ENCODE results near the gene WNT3. TPM values are rescaled to one million over a fixed set of nuclear protein-coding genes. Genes with fewer than 3 reads are reported as not detected.
"Not testable (repeated sequence)": the region's sequence is repeated elsewhere in the genome, so short reads cannot be mapped to it uniquely, and the experiment has no call there.

The WNT3 gene
- total RNA-seq, 2 donors from 2014 or later: 0.20 to 0.29 TPM

GRCh38 chr17:46796084-46796483 lies 22.4 kb downstream of the WNT3 start:
- Mint-ChIP-seq H3K27ac (no peak overlapping the region), H3K9me3 (no peaks in the 10 kb centered on the region), H3K4me3 (no peak overlapping the region)

GRCh38 chr17:46795379-46795952 lies 23.0 kb downstream of the WNT3 start:
- H3K9me3 Mint-ChIP-seq: no peaks in the 10 kb centered on the region
- ATAC-seq (peak in 1 of 2 donors; percentile 51), DNase-seq (ENCODE audit: low spot score) (no peak)
- no peaks in the 10 kb centered on the region for H3K4me1 Mint-ChIP-seq (ENCODE audit: low read depth in 2 of 2)
- peaks cover 14 to 26% of the 10 kb centered on the region in 2 donors for H3K27me3 Mint-ChIP-seq
- no peak overlapping the region for H3K4me3 Mint-ChIP-seq
- no peak overlapping the region for H3K27ac Mint-ChIP-seq
- H3K36me3 Mint-ChIP-seq: no peaks in the 10 kb centered on the region

More at GRCh38 chr17:46796084-46796483, 22.4 kb downstream of the WNT3 start:
- H3K36me3 Mint-ChIP-seq: no peaks in the 10 kb centered on the region
- no peak for DNase-seq (ENCODE audit: low spot score)
- no peaks in the 10 kb centered on the region for H3K4me1 Mint-ChIP-seq (ENCODE audit: low read depth in 2 of 2)
- H3K27me3 Mint-ChIP-seq: peaks cover 14 to 20% of the 10 kb centered on the region in 2 donors
- ATAC-seq: no peak

DNA sequence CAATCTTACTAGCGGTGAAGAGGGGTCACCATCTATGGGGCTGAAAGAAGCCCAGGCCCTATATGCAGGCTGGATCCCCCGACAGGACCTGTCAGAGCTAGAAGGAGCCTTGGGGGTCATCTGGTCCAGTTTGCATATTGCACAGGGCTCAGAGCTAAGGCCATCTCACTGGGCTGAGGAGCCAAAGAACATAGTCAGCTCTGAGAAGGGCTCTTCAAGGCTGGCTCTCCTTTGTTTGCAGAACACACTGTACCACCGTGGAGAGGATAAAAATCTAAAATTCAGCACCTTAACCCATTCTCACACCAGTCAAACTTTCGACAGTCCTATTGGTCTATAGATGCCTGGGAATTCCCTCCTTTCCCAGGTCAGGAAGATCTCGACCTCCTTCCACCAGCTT lies 24.2 kb downstream of the WNT3 start:
- Mint-ChIP-seq H3K36me3 (no peaks in the 10 kb centered on the region), H3K9me3 (no peaks in the 10 kb centered on the region), H3K4me1 (ENCODE audit: low read depth in 2 of 2) (no peaks in the 10 kb centered on the region), H3K27me3 (peaks cover 14 to 27% of the 10 kb centered on the region in 2 donors), H3K4me3 (no peak overlapping the region), H3K27ac (no peak overlapping the region)
- ATAC-seq: no peak
- DNase-seq (ENCODE audit: low spot score): no peak

- DNase-seq (ENCODE audit: low spot score): no peak
- Mint-ChIP-seq H3K36me3 (no peaks in the 10 kb centered on the region), H3K4me1 (ENCODE audit: low read depth in 2 of 2) (no peaks in the 10 kb centered on the region), H3K27me3 (peaks cover 14 to 27% of the 10 kb centered on the region in 2 donors), H3K4me3 (no peak overlapping the region), H3K9me3 (no peaks in the 10 kb centered on the region), H3K27ac (no peak overlapping the region)
- no peak for ATAC-seq
Measured at GRCh38 chr17:46793541-46793940, 25.0 kb downstream of the WNT3 start.

GRCh38 chr17:46793023-46793422 lies 25.5 kb downstream of the WNT3 start:
- not testable (repeated sequence) for H3K27ac Mint-ChIP-seq; DNase-seq (ENCODE audit: low spot score); H3K4me3 Mint-ChIP-seq; H3K9me3 Mint-ChIP-seq; H3K36me3 Mint-ChIP-seq; ATAC-seq; H3K4me1 Mint-ChIP-seq (ENCODE audit: low read depth in 2 of 2)
- H3K27me3 Mint-ChIP-seq: peaks cover 14 to 27% of the 10 kb centered on the region in 2 donors

DNA sequence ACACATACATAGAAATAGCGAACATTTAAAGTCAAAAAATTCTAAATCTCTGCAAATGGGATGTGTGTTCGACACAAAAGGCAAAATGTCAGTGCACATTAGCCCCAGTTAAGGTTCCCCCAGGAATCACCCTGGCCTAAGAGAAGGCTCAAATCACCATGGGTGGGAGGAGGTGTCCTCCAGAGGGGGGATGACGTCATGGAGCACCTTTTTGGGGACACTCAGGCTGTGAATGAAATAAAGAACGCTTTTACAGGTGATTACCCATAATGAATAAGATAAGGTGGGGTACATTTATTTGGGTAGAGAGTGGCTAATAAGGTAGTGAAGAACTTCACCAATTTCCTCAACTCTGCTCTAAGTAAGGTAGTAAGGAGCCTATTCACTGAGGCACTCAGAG lies 26.4 kb downstream of the WNT3 start:
- DNase-seq (ENCODE audit: low spot score) (no peak), ATAC-seq (no peak)
- no peak overlapping the region for H3K4me3 Mint-ChIP-seq
- H3K9me3 Mint-ChIP-seq: no peaks in the 10 kb centered on the region
- no peaks in the 10 kb centered on the region for H3K36me3 Mint-ChIP-seq
- no peak overlapping the region for H3K27ac Mint-ChIP-seq
- H3K27me3 Mint-ChIP-seq: peaks cover 13 to 27% of the 10 kb centered on the region in 2 donors
- H3K4me1 Mint-ChIP-seq (ENCODE audit: low read depth in 2 of 2): no peaks in the 10 kb centered on the region

GRCh38 chr17:46791531-46791930 lies 27.0 kb downstream of the WNT3 start:
- Mint-ChIP-seq H3K27ac (no peak overlapping the region), H3K9me3 (no peaks in the 10 kb centered on the region), H3K36me3 (no peaks in the 10 kb centered on the region), H3K4me1 (ENCODE audit: low read depth in 2 of 2) (no peaks in the 10 kb centered on the region), H3K4me3 (no peak overlapping the region), H3K27me3 (peaks cover 11 to 27% of the 10 kb centered on the region in 2 donors)
- no peak for ATAC-seq
- DNase-seq (ENCODE audit: low spot score): no peak

GRCh38 chr17:46790216-46790615 lies 28.3 kb downstream of the WNT3 start:
- H3K27ac Mint-ChIP-seq: no peak overlapping the region
- H3K9me3 Mint-ChIP-seq: no peaks in the 10 kb centered on the region
- H3K4me3 Mint-ChIP-seq: no peak overlapping the region
- no peaks in the 10 kb centered on the region for H3K36me3 Mint-ChIP-seq
- peaks cover 8 to 16% of the 10 kb centered on the region in 2 donors for H3K27me3 Mint-ChIP-seq
- DNase-seq (ENCODE audit: low spot score): no peak
- H3K4me1 Mint-ChIP-seq (ENCODE audit: low read depth in 2 of 2): no peaks in the 10 kb centered on the region
- ATAC-seq: no peak

- no peak overlapping the region for H3K27ac Mint-ChIP-seq
- peaks cover 8 to 16% of the 10 kb centered on the region in 2 donors for H3K27me3 Mint-ChIP-seq
- no peak overlapping the region for H3K4me3 Mint-ChIP-seq
- ATAC-seq (no peak), DNase-seq (ENCODE audit: low spot score) (no peak)
- no peaks in the 10 kb centered on the region for H3K4me1 Mint-ChIP-seq (ENCODE audit: low read depth in 2 of 2)
- H3K36me3 Mint-ChIP-seq: no peaks in the 10 kb centered on the region
- no peaks in the 10 kb centered on the region for H3K9me3 Mint-ChIP-seq
Measured at GRCh38 chr17:46789610-46790009, 28.9 kb downstream of the WNT3 start.

- H3K27me3 Mint-ChIP-seq: peaks cover 6 to 13% of the 10 kb centered on the region in 2 donors
- no peaks in the 10 kb centered on the region for H3K36me3 Mint-ChIP-seq
- no peaks in the 10 kb centered on the region for H3K4me1 Mint-ChIP-seq (ENCODE audit: low read depth in 2 of 2)
- H3K27ac Mint-ChIP-seq: no peak overlapping the region
- H3K4me3 Mint-ChIP-seq: no peak overlapping the region
- H3K9me3 Mint-ChIP-seq: no peaks in the 10 kb centered on the region
- ATAC-seq (peak in 1 of 2 donors; percentile 31), DNase-seq (ENCODE audit: low spot score) (no peak)
Measured at GRCh38 chr17:46788796-46789195, 29.7 kb downstream of the WNT3 start.

DNA sequence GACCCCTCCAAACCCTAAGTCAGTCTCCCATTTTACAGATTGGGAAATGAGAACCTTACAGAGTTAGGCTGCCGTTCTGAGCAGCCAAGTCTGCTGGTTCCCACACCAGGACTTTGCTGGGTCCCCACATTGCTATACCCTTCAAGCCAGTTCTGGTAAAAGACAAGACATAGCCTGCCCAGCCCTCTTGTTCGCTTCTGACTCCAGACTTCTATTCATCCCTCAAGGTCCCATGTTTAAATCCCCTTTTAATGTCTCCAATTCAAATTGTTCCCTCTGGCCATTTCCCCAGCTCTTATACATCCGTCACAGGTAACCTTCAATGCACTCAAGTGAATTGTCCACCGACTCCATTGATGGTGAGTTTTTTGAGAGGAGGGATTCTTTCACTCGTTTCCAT lies 30.2 kb downstream of the WNT3 start:
- peaks cover 5 to 9% of the 10 kb centered on the region in 2 donors for H3K27me3 Mint-ChIP-seq
- H3K27ac Mint-ChIP-seq: no peak overlapping the region
- H3K9me3 Mint-ChIP-seq: no peaks in the 10 kb centered on the region
- no peaks in the 10 kb centered on the region for H3K36me3 Mint-ChIP-seq
- DNase-seq (ENCODE audit: low spot score) (no peak), ATAC-seq (no peak)
- H3K4me1 Mint-ChIP-seq (ENCODE audit: low read depth in 2 of 2): no peaks in the 10 kb centered on the region
- no peak overlapping the region for H3K4me3 Mint-ChIP-seq

DNA sequence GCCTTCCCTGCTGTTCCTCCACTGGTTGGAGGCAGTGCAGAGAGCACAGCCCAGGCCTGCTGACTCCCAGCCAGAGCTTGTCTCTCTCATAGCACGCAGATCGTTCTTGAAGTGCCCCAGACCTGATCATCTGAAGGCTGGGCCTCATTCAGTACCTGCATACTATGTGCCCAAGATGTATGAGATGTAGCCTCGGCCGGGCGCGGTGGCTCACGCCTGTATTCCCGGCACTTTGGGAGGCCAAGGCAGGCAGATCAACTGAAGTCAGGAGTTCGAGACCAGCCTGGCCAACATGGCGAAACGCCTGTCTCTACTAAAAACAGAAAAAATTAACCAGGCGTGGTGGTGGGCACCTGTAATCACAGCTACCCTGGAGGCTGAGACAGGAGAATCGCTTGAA lies 31.0 kb downstream of the WNT3 start:
- H3K27ac Mint-ChIP-seq: no peak overlapping the region
- H3K9me3 Mint-ChIP-seq: no peaks in the 10 kb centered on the region
- no peaks in the 10 kb centered on the region for H3K36me3 Mint-ChIP-seq
- no peak overlapping the region for H3K4me3 Mint-ChIP-seq
- no peaks in the 10 kb centered on the region for H3K4me1 Mint-ChIP-seq (ENCODE audit: low read depth in 2 of 2)
- H3K27me3 Mint-ChIP-seq: peaks cover 5 to 9% of the 10 kb centered on the region in 2 donors
- ATAC-seq: no peak
- DNase-seq (ENCODE audit: low spot score): no peak

DNA sequence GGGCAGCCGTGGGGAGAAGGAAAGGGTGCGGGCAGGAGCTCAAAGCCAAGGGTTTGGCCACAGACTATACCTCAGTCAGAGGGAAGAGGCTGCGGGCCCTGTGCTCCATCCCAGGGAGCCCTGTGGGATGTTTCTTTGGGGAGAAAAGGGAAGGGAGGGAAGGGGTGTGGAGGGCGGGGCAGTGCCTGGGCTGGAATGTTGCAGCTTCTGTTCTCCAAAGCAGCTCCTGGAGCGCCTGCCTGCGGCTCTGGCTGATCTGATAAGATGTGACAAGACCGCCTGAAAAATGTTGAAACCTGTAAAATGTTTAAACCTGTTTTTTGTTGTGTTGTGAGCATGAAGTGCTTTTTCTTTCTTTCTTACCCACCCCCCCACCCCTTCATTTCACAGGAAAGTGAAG lies 32.8 kb downstream of the WNT3 start:
- Mint-ChIP-seq H3K27ac (no peak overlapping the region), H3K36me3 (no peaks in the 10 kb centered on the region), H3K4me3 (no peak overlapping the region), H3K4me1 (ENCODE audit: low read depth in 2 of 2) (peaks cover 0 to 3% of the 10 kb centered on the region in 2 donors), H3K9me3 (no peaks in the 10 kb centered on the region), H3K27me3 (peaks cover 3 to 4% of the 10 kb centered on the region in 2 donors)
- ATAC-seq (no peak), DNase-seq (ENCODE audit: low spot score) (no peak)

GRCh38 chr17:46783031-46783593 lies 35.4 kb downstream of the WNT3 start:
- H3K4me3 Mint-ChIP-seq: no peak overlapping the region
- peaks cover 0 to 3% of the 10 kb centered on the region in 2 donors for H3K4me1 Mint-ChIP-seq (ENCODE audit: low read depth in 2 of 2)
- no peaks in the 10 kb centered on the region for H3K9me3 Mint-ChIP-seq
- peaks cover 0 to 6% of the 10 kb centered on the region in 2 donors for H3K27me3 Mint-ChIP-seq
- ATAC-seq (no peak), DNase-seq (ENCODE audit: low spot score) (no peak)
- no peak overlapping the region for H3K27ac Mint-ChIP-seq
- no peaks in the 10 kb centered on the region for H3K36me3 Mint-ChIP-seq

Measured in natural killer cell treated with Interleukin-12 subunit alpha and Interleukin-12 subunit beta and Interleukin-15 and Interleukin-18, amount 100 ng/mL, for 72 hours (primary cell).